Glomerular visceral epithelial cell (primary cell): ENCODE data around the gene PFKM.

Source experiments
- DNase-seq: peaks from one replicate; pipeline ENCODE4 v3.0.0-alpha.2; 2016; ENCODE audit errors: extremely low spot score

The PFKM gene

DNA sequence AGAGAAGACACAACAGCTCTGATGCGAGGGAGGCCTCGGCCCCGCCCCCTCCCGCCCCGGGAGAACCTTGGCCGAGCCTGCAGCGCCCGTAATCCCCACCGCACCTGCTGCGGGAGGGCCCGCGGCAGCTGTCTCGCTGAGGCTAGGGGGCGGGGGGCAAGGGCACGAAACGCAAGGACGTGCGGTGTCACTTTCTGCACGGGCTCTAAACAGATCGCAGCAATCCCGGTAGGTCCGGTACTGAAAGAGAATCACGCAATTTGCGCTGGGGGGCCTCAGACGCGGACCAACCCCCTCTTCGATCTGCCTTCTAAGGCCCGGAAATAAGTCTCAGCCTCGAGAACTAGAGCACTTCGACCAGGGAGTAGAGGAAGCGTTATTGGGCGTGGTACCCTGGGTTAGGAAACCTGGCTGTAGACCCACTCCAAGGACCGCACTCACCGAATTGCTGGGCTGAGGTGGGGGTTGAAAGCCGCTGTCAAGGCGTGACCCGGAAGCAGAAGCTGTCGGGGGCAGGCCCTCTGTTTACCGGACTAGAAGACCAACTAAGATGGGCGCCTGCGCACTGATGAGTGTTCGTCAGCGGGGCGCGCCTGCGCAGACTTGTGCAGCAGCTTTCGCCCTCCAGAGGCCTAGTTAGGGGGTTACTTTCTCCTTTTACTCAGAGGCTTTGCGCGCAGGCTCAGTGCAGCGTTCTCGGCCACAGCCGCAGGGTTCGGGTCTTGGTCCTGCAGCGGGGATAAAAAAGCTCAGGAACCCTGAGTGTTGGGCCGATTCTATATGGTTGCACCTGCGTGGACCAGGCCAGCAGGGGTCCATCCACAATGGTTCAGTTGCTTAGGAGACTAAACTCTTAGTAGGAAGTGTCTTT, 38.1 kb downstream of the PFKM start, which contains the start of gene ASB8:
TSS of gene ASB8 (minus strand) at position 498 of the 871 bp plus-strand sequence. CDS start 4,019 bp downstream, outside the sequence.
- DNase-seq, result peak; percentile 96

DNA sequence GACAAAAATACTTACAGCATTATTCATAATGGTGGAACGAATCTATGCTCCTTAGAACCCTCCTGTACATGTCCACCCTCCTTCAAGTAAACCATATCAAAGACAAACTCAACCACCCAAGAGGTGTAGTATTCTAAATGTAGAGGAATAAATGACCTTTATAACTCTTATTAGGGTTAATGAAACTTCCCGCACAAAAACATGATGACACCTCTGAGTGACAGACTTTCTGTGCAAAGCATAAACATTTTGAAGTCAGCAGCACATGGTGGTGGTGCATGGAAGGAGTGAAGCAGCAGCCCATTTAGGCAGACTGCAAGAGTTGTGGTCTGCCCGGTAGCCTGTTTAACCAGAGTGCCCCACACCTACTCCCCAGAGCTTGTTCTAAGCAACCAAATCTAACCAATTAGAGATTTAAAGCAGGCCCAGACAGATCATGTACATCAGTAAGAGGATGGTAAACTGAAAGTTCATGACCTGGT, 38.8 kb downstream of the PFKM start:
- no peak for DNase-seq

DNA sequence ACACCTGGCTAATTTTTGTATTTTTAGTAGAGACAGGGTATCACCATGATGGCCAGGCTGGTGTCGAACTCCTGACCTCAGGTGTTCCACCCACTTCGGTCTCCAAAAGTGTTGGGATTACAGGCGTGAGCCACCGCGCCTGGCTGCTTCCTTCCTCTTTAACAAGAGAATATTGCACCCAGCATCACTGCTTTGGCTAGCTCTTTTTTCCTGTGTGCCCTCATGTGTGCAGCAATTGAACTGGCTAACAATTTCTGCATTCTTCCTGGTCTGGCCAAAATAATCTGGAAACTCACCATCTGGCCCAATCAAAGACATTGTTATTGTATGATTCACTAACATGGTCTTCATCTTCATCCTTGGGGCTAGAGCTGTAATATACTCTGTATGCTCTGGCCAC, 40.9 kb downstream of the PFKM start:
- no peak for DNase-seq

DNA sequence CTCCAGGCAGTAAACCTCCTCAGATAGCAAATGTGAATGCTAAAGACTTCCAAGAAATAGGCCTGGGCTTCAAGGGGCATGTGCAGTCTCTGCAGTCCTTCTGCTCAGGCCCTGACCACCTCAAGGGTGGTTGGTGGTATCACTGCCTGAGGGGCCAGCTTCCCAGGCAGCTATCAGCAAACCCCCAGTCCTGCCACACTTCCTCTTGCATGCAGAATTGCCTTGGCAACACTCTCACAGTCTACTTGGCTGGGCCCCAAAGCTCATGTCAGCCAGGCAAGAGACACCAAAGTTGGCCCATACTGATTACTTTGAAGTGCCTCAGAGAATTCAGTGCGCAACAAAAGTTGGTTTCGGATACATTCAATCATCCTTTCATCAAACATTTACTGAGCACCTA, 41.6 kb downstream of the PFKM start:
- DNase-seq, result no peak

DNA sequence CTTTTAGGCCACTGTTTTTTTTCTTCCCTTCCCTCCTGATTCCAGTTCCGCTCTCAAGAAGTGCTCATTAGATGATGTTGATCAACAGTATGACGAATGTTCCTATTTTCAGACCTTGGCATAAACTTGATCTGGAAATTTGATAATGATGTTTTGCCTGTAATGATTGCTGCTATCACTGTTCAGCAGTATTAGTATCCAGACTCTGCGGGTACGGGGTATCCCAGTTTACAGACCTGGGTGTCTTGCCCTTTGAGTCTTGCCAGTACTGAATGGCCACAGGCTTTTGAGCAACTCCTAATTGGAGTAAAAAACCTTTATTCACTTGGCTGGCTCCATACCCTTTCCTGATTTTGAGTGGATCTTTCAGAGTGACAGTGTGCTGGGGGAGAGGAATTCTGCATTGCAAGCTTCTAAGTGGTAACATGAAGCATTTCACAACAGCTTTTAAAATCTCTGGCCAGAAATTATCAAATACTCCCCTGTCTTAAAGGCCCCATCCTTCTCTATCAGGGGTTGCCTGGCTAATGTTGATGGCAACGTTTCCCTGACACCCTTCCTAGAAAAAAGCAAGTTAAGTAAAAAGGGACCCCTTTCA, 44.1 kb downstream of the PFKM start:
- no peak for DNase-seq

DNA sequence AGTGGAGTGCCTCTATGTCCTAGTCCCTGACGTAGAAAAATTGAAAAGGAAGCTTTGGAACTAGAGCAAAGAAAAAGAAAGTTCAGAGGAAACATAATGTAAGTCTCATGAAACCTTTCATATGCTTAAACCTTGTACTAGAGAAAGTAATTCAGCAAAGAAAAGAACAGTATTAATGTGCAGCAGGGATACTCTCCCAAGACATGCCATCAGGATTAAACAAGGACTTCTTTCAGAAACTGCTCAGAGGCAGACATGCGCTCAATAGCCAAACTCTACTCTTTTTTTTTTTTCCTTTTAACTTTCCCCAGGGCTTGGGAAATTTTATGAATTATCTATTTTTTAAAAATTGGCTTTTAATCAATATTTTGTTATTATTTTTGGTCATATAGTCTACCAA, 45.3 kb downstream of the PFKM start:
- no peak for DNase-seq

DNA sequence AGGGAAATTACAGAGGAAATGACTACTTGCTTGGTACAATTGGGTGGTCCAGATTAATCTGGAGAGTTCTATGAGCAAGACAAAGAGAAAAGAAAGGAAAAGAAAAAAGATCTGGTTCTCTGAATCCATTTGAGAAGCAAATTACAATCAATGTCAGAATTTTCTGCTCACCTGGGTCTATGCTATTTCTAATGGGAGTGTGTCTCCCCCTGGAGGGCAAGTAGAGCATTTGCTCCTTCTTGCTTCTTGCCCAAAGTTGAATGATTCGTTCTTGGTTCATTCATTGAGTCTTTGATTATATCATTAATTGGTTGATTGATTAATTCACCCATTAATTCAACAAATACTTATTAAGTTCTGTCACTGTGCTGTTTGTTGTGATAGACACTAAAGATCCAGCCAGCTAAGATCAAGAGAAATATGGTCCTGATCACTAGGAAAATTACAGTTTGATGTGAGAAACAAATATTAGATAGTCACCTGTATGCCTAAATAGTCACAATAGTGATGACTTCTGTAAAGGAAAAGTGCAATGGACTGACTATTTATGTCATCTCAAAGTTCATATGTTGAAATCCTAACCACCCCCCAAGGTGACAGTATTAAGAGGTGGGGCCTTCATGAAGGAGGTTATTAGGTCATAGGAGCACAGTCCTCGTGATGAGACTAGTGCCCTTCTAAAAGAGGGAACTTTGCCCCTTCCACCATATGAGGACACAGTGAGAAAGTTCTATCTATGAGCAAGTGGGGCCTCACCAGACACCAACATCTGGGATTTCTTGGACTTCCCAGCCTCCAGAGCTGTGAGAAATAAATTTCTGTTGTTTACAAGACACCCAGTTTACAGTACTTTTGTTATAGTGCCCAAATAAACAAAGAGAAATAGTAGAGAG, 46.2 kb downstream of the PFKM start:
- DNase-seq, result peak; percentile 55

DNA sequence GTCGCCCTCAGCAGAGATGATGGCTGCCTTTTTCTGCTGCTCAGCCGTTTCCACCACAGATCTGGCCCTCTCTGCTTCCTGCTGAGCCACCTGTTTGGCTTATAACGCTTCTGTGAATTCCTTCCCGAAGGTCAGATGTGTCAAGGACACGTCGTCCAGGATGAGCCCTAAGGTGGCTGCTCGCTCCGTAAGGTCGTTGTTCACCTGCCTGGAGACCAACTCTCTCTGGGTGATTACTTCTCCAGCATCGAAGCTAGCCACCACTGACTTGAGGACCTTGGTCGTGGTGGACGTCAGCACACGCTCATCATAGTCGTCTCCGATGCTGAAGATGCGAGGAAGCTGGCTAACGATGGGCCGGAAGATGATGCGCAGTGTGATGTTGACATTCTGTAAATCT, 49.8 kb downstream of the PFKM start:
- DNase-seq, result no peak

DNA sequence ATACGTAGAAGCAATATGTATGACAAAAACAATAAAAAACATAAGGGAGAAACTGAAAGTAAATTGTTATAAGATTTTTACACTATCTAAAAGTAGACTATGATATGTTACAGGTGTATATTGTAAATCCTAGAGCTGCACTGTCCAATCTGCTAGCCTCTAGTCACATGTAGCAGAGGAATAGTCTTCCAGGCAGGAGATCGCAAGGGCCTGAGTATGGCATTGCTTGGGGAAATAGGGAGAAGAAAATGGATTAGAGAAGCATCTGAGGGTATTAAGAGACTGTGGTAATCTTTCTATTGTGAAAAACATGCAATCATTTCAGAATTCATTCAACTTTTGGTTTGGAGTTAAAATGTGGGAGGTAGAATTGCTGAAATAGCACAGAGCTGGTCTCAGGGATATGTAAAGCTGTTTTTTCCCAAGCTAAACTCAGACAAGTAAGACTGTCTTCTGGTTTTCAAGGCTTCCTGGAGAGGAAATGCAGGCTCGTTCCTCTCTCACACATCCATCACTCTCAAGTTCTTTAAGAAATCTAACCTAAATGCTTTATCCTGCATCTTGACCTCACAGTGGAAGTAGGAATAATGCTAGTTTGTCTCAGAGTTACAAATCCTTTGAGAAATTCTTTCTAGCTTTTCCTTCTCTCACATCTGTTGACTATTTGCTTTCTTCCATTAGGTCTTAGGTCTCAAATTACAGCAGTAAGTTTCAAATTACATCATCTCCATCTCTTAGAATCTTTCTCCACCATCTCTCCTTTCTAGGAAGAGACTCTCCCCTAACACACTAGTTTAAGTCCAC, 56.7 kb downstream of the PFKM start:
- no peak for DNase-seq

DNA sequence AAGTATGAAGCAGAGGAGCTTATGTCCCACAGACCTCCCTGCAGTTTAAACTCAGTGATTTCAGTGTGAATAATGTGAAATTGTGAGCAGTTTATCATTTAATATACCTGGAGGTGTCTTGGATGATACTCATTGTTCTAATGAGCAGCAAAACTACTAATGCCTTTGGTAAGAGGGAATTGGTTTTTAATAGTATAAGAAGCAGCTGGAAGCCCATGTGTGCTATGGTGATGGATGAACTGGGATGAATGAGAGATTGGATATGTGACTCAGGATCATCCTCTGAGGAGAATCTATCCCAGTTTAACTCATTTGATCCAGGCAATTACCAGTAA, 57.2 kb downstream of the PFKM start:
- DNase-seq, result no peak

DNA sequence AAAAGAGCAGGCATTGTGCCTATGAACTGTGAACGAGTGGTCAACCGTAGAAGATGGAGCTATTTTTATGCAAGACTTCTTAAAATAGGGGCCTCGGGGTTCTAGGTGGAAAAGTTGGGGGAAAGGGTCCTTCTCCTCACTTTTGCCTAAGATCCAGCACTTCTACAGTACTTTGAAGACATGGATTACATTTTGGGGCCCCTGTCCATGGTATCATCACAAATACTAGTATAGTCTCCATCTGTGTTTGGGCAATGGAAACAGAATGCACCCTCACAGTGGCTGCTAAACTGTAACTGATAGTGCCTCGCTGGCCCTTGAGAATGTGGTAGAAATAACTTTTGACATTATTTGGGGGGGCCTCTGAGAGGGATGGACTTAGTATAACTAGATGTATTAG, 58.8 kb downstream of the PFKM start:
- no peak for DNase-seq

DNA sequence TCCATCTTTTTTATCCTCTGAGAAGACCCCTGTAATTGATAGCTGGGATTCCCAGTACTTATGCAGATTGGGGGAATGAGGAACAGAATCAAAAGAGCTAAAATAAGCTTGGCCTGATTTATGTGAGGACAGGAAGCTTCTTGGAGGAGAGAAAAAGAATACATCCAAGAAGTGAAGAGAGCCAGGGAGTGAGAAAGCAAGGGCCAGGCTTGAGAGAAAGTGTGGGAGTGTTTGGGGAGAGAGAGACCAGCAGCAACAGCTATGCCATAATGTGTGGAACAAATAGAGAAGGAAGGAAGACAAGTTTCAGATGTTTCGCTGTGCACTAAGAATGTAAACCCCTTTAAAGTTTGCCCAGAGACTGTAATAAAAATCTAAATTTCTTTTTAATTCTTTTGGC, 60.3 kb downstream of the PFKM start:
- DNase-seq, result no peak

DNA sequence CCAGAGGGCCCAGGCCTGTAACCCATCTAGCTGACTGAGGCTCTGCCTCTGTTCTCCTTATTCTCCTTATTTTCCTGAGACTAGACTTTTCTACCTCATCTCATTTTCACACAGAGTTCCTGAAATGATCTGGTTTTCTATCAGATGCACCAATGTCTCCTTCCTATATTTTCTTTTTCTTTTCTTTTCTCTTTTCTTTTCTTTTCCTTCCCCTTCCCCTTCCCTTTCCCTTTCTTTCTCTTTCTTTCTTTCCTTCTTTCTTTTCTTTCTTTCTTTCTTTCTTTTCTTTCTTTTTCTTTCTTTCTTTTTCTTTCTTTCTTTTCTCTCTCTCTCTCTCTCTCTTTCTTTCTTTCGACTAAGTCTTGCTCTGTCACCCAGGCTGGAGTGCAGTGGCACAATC, 61.3 kb downstream of the PFKM start:
- DNase-seq, result no peak

DNA sequence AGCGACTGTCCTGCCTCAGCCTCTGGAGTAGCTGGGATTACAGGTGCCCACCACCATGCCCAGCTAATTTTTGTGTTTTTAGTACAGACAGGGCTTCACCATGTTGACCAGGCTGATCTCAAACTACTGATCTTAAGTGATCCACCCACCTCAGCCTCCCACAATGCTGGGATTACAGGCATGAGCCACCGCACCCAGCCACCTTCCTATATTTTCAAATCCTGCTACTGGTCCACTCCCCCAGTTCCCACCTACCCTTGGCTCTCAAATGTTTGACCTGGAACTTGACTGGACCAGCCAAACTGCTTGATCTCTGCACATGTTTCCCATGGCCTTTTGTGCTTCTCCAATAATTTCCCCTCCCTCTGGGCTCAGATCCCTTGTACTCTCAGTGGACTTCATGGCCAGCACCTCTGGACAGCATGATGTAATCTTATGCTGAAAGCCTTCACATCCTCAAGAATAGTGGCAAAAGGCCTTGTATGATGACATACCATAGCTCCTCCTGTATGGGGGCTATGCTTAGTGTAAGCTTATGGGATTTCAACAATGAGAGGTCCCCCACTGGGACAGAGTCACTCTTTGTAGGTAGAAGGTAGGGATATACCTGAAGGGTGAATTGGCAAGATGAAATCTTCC, 61.8 kb downstream of the PFKM start:
- no peak for DNase-seq

DNA sequence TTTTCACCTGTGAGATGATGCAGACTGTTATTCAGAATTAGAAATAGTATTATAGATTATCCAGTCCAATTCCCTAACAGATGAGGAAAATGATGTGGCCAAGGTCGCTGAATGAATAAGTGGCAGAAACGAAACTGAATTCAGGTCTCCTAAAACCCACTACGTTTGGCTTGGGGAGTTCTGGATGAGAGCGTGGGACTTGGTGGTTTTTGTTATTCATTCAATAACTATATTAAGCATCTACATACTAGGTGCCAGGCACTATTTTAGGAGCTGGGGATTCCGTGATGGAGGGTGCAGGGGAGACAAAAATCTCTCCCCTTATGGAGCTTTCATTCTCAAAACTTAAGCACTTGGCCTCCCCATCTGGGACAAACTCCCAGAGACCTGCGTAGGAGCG, 63.5 kb downstream of the PFKM start:
- DNase-seq, result no peak

DNA sequence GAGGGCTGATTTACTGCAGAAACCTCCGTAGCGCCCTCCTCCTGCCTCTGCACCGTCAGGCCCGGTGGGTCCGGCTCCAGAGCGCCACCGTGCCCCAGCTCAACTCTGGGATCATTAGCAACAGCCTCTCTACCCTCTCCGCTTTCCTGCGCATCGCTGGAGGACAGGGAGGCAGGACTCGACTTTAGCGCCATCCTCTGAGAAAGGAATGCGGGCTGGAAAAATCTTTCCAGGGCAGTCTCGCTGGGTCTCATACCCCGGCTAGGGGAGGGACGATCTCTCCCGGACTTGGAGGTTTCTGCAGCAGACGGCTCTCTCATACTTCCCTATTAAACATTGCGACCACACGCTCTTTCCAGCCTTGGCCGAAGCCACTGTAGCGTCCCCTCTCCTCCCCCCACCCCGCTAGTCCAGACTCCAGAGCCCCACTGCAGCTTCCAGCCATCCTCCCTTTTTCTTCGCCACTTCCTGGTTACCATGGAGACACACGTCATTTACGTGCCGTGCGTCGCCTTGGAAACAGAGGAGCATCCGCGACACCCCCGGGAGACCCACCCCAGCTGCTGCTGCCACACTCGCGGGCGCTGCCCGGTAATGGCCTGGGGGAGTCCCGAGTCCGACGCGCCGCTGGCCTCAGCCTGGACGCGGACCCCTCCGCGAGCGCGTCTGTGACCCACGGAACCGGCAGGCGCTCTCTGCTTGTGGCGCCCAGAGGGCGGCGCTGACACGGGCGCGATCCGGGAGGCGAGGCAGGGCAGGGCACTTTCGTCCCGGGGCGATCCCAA, 64.1 kb downstream of the PFKM start, which contains the start of gene CCDC184:
TSS of gene CCDC184 (plus strand) at position 554 of the 785 bp plus-strand sequence. CDS start 479 bp downstream, outside the sequence.
- peak; percentile 60 for DNase-seq

DNA sequence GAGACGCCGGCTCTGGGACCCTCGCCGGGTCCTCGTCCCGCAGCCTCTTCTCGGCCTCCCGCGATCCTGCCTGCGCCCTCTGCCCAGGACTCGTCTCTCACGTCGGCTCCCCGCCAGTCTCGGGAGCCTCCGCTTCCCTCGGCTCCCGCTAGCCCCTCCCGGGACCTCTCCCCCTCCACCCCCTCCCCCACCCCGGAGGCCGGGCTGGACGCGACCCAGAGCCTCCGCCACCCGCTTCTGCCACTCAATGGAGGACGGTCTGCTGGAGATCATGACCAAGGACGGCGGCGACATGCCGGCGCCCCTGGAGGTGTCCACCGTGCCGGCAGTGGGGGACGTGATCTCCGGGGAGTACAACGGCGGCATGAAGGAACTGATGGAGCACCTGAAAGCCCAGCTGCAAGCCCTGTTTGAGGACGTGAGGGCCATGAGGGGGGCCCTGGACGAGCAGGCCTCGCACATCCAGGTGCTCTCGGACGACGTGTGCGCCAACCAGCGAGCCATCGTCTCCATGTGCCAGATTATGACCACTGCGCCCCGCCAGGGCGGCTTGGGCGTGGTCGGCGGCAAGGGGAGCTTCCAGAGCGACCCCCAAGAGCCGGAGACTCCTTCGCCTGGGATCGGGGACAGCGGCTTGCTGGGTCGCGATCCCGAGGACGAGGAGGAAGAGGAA, 64.8 kb downstream of the PFKM start:
- no peak for DNase-seq

DNA sequence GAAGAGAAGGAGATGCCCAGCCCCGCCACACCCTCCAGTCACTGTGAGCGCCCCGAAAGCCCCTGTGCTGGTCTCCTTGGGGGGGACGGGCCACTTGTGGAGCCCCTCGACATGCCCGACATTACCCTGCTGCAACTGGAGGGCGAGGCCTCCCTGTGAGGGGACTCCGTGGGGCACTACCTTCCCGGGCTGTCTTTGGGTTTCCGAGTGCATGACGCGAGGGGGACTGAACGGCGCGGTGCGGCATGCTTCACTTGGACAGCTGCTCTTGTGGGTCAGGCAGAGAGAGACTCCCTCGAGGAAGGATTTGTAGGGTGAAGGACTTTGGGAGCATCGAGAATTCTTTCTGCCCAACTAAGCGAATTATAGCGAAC, 65.4 kb downstream of the PFKM start:
- no peak for DNase-seq

DNA sequence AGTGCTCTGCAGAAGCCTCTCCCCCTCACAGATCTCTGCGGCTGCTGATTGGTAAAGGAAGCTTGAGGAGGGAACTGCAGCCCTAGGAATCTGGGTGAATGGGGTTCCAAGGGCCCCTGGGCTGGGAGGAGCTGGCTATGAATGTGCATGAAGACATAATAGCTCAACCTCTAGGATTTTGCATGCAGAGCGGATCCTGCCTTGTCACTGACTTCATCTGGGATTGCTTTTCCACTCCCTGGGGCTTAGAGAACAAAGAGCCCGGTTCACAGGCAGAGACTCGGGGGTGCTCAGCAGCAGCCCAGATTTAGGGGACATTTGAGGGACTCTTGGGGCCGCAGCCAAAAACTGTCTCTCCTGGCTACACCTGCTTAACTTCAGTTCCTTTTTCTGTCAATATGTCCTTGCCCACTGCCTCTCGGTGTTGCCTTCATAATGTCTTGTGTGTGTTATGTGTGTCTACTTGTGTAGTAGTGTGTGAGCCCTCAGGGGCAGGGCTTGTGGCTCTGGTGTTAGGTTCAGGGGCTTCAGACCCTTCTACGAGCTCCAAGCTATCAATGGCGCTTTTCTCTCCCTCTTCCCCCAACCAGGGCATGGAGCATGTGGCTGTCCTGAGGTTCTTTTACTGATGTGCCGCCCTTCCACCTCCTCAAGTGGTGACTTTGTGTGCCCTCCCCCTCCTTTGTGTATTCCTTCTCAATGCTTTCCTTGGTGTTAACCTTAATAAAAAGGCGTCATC, 66.2 kb downstream of the PFKM start:
- no peak for DNase-seq
